ENCODE data around the gene MAPK8IP1.

DNA sequence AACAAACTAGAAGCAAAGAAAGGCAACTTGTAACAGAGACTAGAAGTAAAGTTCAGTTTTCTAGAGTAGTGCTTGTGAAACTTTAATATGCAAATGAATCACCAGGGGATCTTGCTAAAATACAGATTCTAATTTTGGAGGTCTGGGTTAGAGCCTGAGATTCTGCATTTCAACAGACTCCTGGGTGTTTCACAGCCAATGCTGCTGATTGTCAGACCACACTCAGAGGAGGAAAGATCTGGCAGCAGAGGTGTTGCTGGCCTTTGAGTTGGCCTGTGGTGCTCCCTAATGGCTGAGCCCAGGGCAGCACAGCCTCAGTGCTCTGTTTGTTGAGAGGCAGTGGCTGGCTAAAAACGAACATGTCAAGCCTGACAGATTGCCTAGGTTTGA, 32.7 kb upstream of the MAPK8IP1 start:
- no peak for TF ChIP-seq POLR2AphosphoS5 (IDR thresholded peaks at IDR 0.05)
- TF ChIP-seq POLR2A (IDR thresholded peaks at IDR 0.05): no peak

Measured in suprapubic skin (tissue), 4 donors.